Breast epithelium (tissue), 4 donors: ENCODE data around the gene SUPT4H1. TPM values are rescaled to one million over a fixed set of nuclear protein-coding genes. Genes with fewer than 3 reads are reported as not detected.

Source experiments
- DNase-seq, 2 donors: peaks; one replicate each; pipeline ENCODE4 v3.0.0-alpha.2; 2019; ENCODE audit warnings: low spot score in 2 of 2
- H3K27ac ChIP-seq, 2 donors: fragments of 200-600 bp; sonication (generic) in 1 of 2; one replicate each; pipeline ENCODE4 v1.5.1; 2016 to 2019; ENCODE audit warnings: mild to moderate bottlenecking in 1 of 2
- H3K27me3 ChIP-seq, 2 donors: fragments of 200-600 bp; sonication (generic) in 1 of 2; one replicate each; pipeline versions ENCODE4 v1.5.1 to v1.6.0; 2017 to 2019; ENCODE audit warnings: control low read depth in 1 of 2, mild to moderate bottlenecking in 1 of 2
- H3K36me3 ChIP-seq: fragments of 200-600 bp; one replicate; pipeline ENCODE4 v1.5.1; 2019
- H3K4me1 ChIP-seq, 2 donors: fragments of 200-600 bp; sonication (generic); one replicate each; pipeline ENCODE4 v1.5.1; 2016 to 2019; ENCODE audit warnings: control low read depth in 1 of 2
- H3K4me3 ChIP-seq, 3 donors: fragments of 200-600 bp; sonication (generic); 1 replicate in 2 of 3; 2 replicates in 1 of 3; pipeline ENCODE4 v1.5.1; 2016 to 2019; ENCODE audit warnings: mild to moderate bottlenecking in 3 of 3, moderate library complexity in 2 of 3
- H3K9me3 ChIP-seq, 2 donors: fragments of 200-600 bp; sonication (generic) in 1 of 2; one replicate each; pipeline ENCODE4 v1.5.1; 2016 to 2019; ENCODE audit warnings: control low read depth in 1 of 2
- CTCF ChIP-seq, 3 donors: fragments of 450-650 bp; IDR thresholded peaks; one replicate each; pipeline ENCODE4 v1.5.1; 2016 to 2017; ENCODE audit warnings: antibody characterized with exemption in 3 of 3, mild to moderate bottlenecking in 3 of 3, moderate library complexity in 3 of 3
- POLR2A ChIP-seq: fragments of 450-650 bp; IDR thresholded peaks from one replicate; pipeline ENCODE4 v1.6.1; 2016; ENCODE audit warnings: antibody characterized with exemption, mild to moderate bottlenecking, moderate library complexity
- POLR2AphosphoS5 ChIP-seq, 3 donors: sonication (generic); formaldehyde crosslinking; IDR thresholded peaks; one replicate each; pipeline ENCODE4 v1.6.1; 2017; ENCODE audit warnings: antibody characterized with exemption in 3 of 3
- intact Hi-C: fragments of 100-400 bp; cut with DNase I; formaldehyde crosslinking; loops from one replicate; pipeline ENCODE4 v1.15.1; 2023; ENCODE audit warnings: low total_unique reads
- total RNA-seq, 3 donors: library from RNA; depleted of rRNA; stranded (reverse); fragments of >200 nt; gene quantifications; one replicate each; pipeline ENCODE4 v1.1.0, GENCODE V29; 2016

The SUPT4H1 gene
- total RNA-seq, 3 donors from 2014 or later = 46.4 to 61.6 (median 48.2) TPM

GRCh38 chr17:58362368-58363014, 10.5 kb upstream of the SUPT4H1 start:
- H3K4me3 ChIP-seq = no peak overlapping the region
- TF ChIP-seq POLR2A (no peak), CTCF (IDR thresholded peaks at IDR 0.05) (no peak)
- no peak overlapping the region for H3K27ac ChIP-seq
- no peaks in the 10 kb centered on the region for H3K4me1 ChIP-seq
- DNase-seq = no peak
- intact Hi-C loops = loop anchor here (1.0 kb wide), 1 partner anchor 45 kb away; no protein-coding TSS in a partner anchor
- H3K9me3 ChIP-seq = no peaks in the 10 kb centered on the region
- no peaks in the 10 kb centered on the region for H3K27me3 ChIP-seq
- no peaks in the 10 kb centered on the region for H3K36me3 ChIP-seq

GRCh38 chr17:58360296-58361063, 8.5 kb upstream of the SUPT4H1 start:
- H3K9me3 ChIP-seq = no peaks in the 10 kb centered on the region
- no peak overlapping the region for H3K4me3 ChIP-seq
- H3K27me3 ChIP-seq = no peaks in the 10 kb centered on the region
- H3K4me1 ChIP-seq = no peaks in the 10 kb centered on the region
- no peaks in the 10 kb centered on the region for H3K36me3 ChIP-seq
- H3K27ac ChIP-seq = no peak overlapping the region
- TF ChIP-seq POLR2AphosphoS5 (IDR thresholded peaks at IDR 0.05) (no peak), POLR2A (no peak), CTCF (IDR thresholded peaks at IDR 0.05) (no peak)
- no peak for DNase-seq
- intact Hi-C loops = no loop called here

GRCh38 chr17:58358408-58359172, 6.6 kb upstream of the SUPT4H1 start:
- Histone ChIP-seq H3K36me3 (no peaks in the 10 kb centered on the region), H3K27me3 (no peaks in the 10 kb centered on the region), H3K9me3 (no peaks in the 10 kb centered on the region), H3K4me1 (no peaks in the 10 kb centered on the region), H3K4me3 (no peak overlapping the region), H3K27ac (no peak overlapping the region)
- TF ChIP-seq POLR2A (no peak), POLR2AphosphoS5 (IDR thresholded peaks at IDR 0.05) (no peak), CTCF (IDR thresholded peaks at IDR 0.05) (no peak)
- intact Hi-C loops = no loop called here
- no peak for DNase-seq

- H3K4me3 ChIP-seq = no peak overlapping the region
- H3K9me3 ChIP-seq = no peaks in the 10 kb centered on the region
- H3K27me3 ChIP-seq = no peaks in the 10 kb centered on the region
- no peak overlapping the region for H3K27ac ChIP-seq
- intact Hi-C loops = no loop called here
- peaks cover 0 to 4% of the 10 kb centered on the region in 2 donors for H3K4me1 ChIP-seq
- H3K36me3 ChIP-seq = no peaks in the 10 kb centered on the region
- no peak for DNase-seq
- TF ChIP-seq POLR2A = no peak
- TF ChIP-seq CTCF (IDR thresholded peaks at IDR 0.05) = no peak
- no peak for TF ChIP-seq POLR2AphosphoS5 (IDR thresholded peaks at IDR 0.05)
These were observed 5.6 kb upstream of the SUPT4H1 start for GRCh38 chr17:58357312-58358297.
